DND-41 (cell line): ENCODE data around the gene AATK.

ENCODE experiments used
- CTCF ChIP-seq: IDR thresholded peaks from 2 replicates; pipeline ENCODE4 v1.5.1; 2012; ENCODE audit warnings: borderline replicate concordance, low read length, moderate library complexity, mild to moderate bottlenecking; ENCODE audit not compliant: poor library complexity, severe bottlenecking; ENCODE audit errors: extremely low read depth
- EZH2 ChIP-seq: IDR thresholded peaks from 3 replicates; pipeline ENCODE4 v1.6.1; 2012; ENCODE audit warnings: borderline replicate concordance, low read depth, mild to moderate bottlenecking, moderate library complexity, low read length, inconsistent platforms; ENCODE audit not compliant: severe bottlenecking

GRCh38 chr17:81173052-81173761, 7.2 kb upstream of the AATK start:
- no peak for TF ChIP-seq CTCF
- TF ChIP-seq EZH2: no peak
